Naive thymus-derived CD4-positive, alpha-beta T cell (primary cell): ENCODE measurements around the gene CLTCL1. TPM values are rescaled to one million over a fixed set of nuclear protein-coding genes. Genes with fewer than 3 reads are reported as not detected.
"Not testable (repeated sequence)": the region's sequence is repeated elsewhere in the genome, so short reads cannot be mapped to it uniquely, and the experiment has no call there.

ENCODE experiments used
- ATAC-seq: fragments of 150-1000 bp; cut with Tn5 transposase; 2 replicates; pipeline ENCODE4 v1.10.0; 2021; ENCODE audit warnings: mild to moderate bottlenecking, moderate library complexity
- CTCF ChIA-PET: fragments of 350-600 bp; sonication (Branson Sonifier 250); formaldehyde crosslinking; loops from one replicate; lab custom pipeline; 2021; ENCODE audit warnings: antibody characterized with exemption; lab: Charles Lee
- POLR2A ChIA-PET: fragments of 350-600 bp; sonication (Branson Sonifier 250); formaldehyde crosslinking; loops from one replicate; lab custom pipeline; 2021; ENCODE audit warnings: antibody characterized with exemption, inconsistent platforms; lab: Charles Lee
- DNase-seq, 9 donors: peaks; one replicate each; pipeline versions ENCODE4 v3.0.0 to v3.0.0-alpha.2; 2020 to 2022; ENCODE audit warnings: mixed read lengths in 1 of 9
- H3K27ac ChIP-seq: one replicate; pipeline ENCODE4 v1.7.0; 2013; ENCODE audit warnings: mild to moderate bottlenecking, low read depth, low read length, moderate library complexity
- H3K27me3 ChIP-seq, 2 donors: one replicate each; pipeline ENCODE4 v1.7.0; 2013; ENCODE audit warnings: low read length in 2 of 2, mild to moderate bottlenecking in 2 of 2, moderate library complexity in 2 of 2; ENCODE audit not compliant: control insufficient read depth in 2 of 2, insufficient read depth in 2 of 2
- H3K36me3 ChIP-seq, 3 experiments: 1 replicate in 2 of 3; 2 replicates in 1 of 3; pipeline ENCODE4 v1.7.0; 2013; ENCODE audit warnings: low read length in 3 of 3, mild to moderate bottlenecking in 3 of 3, moderate library complexity in 1 of 3; ENCODE audit not compliant: insufficient read depth in 3 of 3, control insufficient read depth in 2 of 3
- H3K4me1 ChIP-seq, 2 donors: one replicate each; pipeline ENCODE4 v1.7.0; 2013; ENCODE audit warnings: low read length in 2 of 2, mild to moderate bottlenecking in 2 of 2, moderate library complexity in 1 of 2; ENCODE audit not compliant: control insufficient read depth in 2 of 2, insufficient read depth in 2 of 2
- H3K4me3 ChIP-seq: 2 replicates; pipeline ENCODE4 v1.7.0; 2013; ENCODE audit warnings: mild to moderate bottlenecking, low read length
- H3K9me3 ChIP-seq, 3 experiments: 1 replicate in 2 of 3; 2 replicates in 1 of 3; pipeline ENCODE4 v1.7.0; 2013; ENCODE audit warnings: low read length in 3 of 3; ENCODE audit not compliant: control insufficient read depth in 2 of 3
- H3K27ac Mint-ChIP-seq, 9 donors: one replicate each; pipeline ENCODE4 v1.8.0; 2020 to 2022; ENCODE audit warnings: mixed read lengths in 9 of 9, mild to moderate bottlenecking in 8 of 9, moderate library complexity in 5 of 9, inconsistent platforms in 2 of 9
- H3K27me3 Mint-ChIP-seq, 5 donors: one replicate each; pipeline ENCODE4 v1.8.0; 2021 to 2022; ENCODE audit warnings: mixed read lengths in 5 of 5, mild to moderate bottlenecking in 1 of 5
- H3K36me3 Mint-ChIP-seq, 5 donors: one replicate each; pipeline ENCODE4 v1.8.0; 2020 to 2022; ENCODE audit warnings: mixed read lengths in 5 of 5, mild to moderate bottlenecking in 3 of 5, inconsistent platforms in 1 of 5
- H3K4me1 Mint-ChIP-seq, 7 donors: one replicate each; pipeline ENCODE4 v1.8.0; 2020 to 2022; ENCODE audit warnings: mixed read lengths in 7 of 7, mild to moderate bottlenecking in 3 of 7, inconsistent platforms in 1 of 7
- H3K4me3 Mint-ChIP-seq, 10 donors: one replicate each; pipeline ENCODE4 v1.8.0; 2020 to 2022; ENCODE audit warnings: mild to moderate bottlenecking in 10 of 10, mixed read lengths in 10 of 10, moderate library complexity in 6 of 10, inconsistent platforms in 2 of 10
- H3K9me3 Mint-ChIP-seq, 11 donors: one replicate each; pipeline ENCODE4 v1.8.0; 2020 to 2022; ENCODE audit warnings: mixed read lengths in 11 of 11, mild to moderate bottlenecking in 4 of 11, inconsistent platforms in 1 of 11, moderate library complexity in 1 of 11
- intact Hi-C, 2 donors: fragments of 100-400 bp; cut with micrococcal nuclease; formaldehyde crosslinking; loops; one replicate each; pipeline ENCODE4 v1.15.1; 2023
- polyA plus RNA-seq, 2 donors: library from polyadenylated mRNA; unstranded; fragments of 300-500 nt; fragmentation: Illumina TruSeq; gene quantifications; one replicate each; pipeline ENCODE4 v1.2.3, GENCODE V29; 2021
- total RNA-seq, 6 experiments: library from RNA in 5 of 6; stranded (reverse) in 5 of 6; gene quantifications; 1 replicate in 5 of 6; 2 replicates in 1 of 6; pipeline ENCODE4 v1.2.3 and lab custom pipeline; 2021 to 2026

The CLTCL1 gene
- total and polyA plus RNA-seq, 7 experiments from 2014 or later, result 0.22 to 3.1 (median 1.2) TPM

GRCh38 chr22:19265779-19266178, 25.7 kb downstream of the CLTCL1 start:
- H3K36me3 Mint-ChIP-seq, result peaks cover 6 to 21% (median 13%) of the 10 kb centered on the region in 5 donors
- no peak for ATAC-seq
- H3K4me3 Mint-ChIP-seq, result no peak overlapping the region
- Histone ChIP-seq H3K36me3 (no peaks in the 10 kb centered on the region), H3K4me1 (no peaks in the 10 kb centered on the region), H3K27me3 (no peaks in the 10 kb centered on the region), H3K27ac (no peak overlapping the region), H3K4me3 (no peak overlapping the region), H3K9me3 (peaks cover 0 to 14% (median 0%) of the 10 kb centered on the region in 3 experiments)
- peaks cover 5 to 26% (median 17%) of the 10 kb centered on the region in 11 donors for H3K9me3 Mint-ChIP-seq
- H3K4me1 Mint-ChIP-seq, result peaks cover 0 to 2% (median 1%) of the 10 kb centered on the region in 7 donors
- ChIA-PET CTCF (no interaction called here), POLR2A (no interaction called here)
- intact Hi-C loops, result no loop called here
- H3K27ac Mint-ChIP-seq, result no peak overlapping the region
- peaks cover 0 to 20% (median 0%) of the 10 kb centered on the region in 5 donors for H3K27me3 Mint-ChIP-seq
- DNase-seq, result no peak

GRCh38 chr22:19260804-19261203, 30.7 kb downstream of the CLTCL1 start:
- peaks cover under 1 to 17% (median 6%) of the 10 kb centered on the region in 5 donors for H3K36me3 Mint-ChIP-seq
- ATAC-seq (peak; percentile 32), DNase-seq (peak in 6 of 9 donors; percentile 22 to 68 (median 52))
- peaks cover 0 to 7% (median 2%) of the 10 kb centered on the region in 11 donors for H3K9me3 Mint-ChIP-seq
- POLR2A ChIA-PET, result interaction anchor here (0.6 kb wide), 1 partner anchor 128 kb away, joined by 5 read pairs; no protein-coding TSS in a partner anchor
- CTCF ChIA-PET, result interaction anchor here (0.6 kb wide), 1 partner anchor 1596 kb away, joined by 3 read pairs; no protein-coding TSS in a partner anchor
- intact Hi-C loops, result no loop called here
- peaks cover 0 to 4% (median 0%) of the 10 kb centered on the region in 3 experiments for H3K9me3 ChIP-seq
- peaks cover 0 to under 1% (median 0%) of the 10 kb centered on the region in 5 donors for H3K27me3 Mint-ChIP-seq
- H3K4me1 ChIP-seq, result peaks cover 0 to 4% of the 10 kb centered on the region in 2 donors
- peak overlapping the region in 5 of 9 donors; percentile 39 to 92 (median 80) for H3K27ac Mint-ChIP-seq
- no peaks in the 10 kb centered on the region for H3K27me3 ChIP-seq
- peaks cover 7 to 23% (median 16%) of the 10 kb centered on the region in 7 donors for H3K4me1 Mint-ChIP-seq
- no peak overlapping the region for H3K27ac ChIP-seq
- H3K36me3 ChIP-seq, result no peaks in the 10 kb centered on the region
- no peak overlapping the region for H3K4me3 ChIP-seq
- H3K4me3 Mint-ChIP-seq, result peak overlapping the region in 9 of 10 donors; percentile 10 to 91 (median 43)

GRCh38 chr22:19260194-19260593, 31.3 kb downstream of the CLTCL1 start:
- Mint-ChIP-seq H3K27ac (peak overlapping the region; percentile 44 to 93 (median 88)), H3K9me3 (peaks cover 0 to 6% (median under 1%) of the 10 kb centered on the region in 11 donors), H3K36me3 (peaks cover 0 to 17% (median 6%) of the 10 kb centered on the region in 5 donors), H3K4me3 (peak overlapping the region; percentile 54 to 91 (median 74)), H3K4me1 (peaks cover 7 to 23% (median 16%) of the 10 kb centered on the region in 7 donors), H3K27me3 (no peaks in the 10 kb centered on the region)
- Histone ChIP-seq H3K27me3 (no peaks in the 10 kb centered on the region), H3K4me3 (no peak overlapping the region), H3K36me3 (no peaks in the 10 kb centered on the region), H3K4me1 (peaks cover 0 to 4% of the 10 kb centered on the region in 2 donors), H3K9me3 (no peaks in the 10 kb centered on the region), H3K27ac (no peak overlapping the region)
- POLR2A ChIA-PET, result no interaction called here
- ATAC-seq (no peak), DNase-seq (peak in 1 of 9 donors; percentile 2)
- CTCF ChIA-PET, result interaction anchor here (0.6 kb wide), 1 partner anchor 1597 kb away, joined by 3 read pairs; no protein-coding TSS in a partner anchor
- intact Hi-C loops, result no loop called here

GRCh38 chr22:19258968-19259288, 32.6 kb downstream of the CLTCL1 start:
- H3K27me3 ChIP-seq, POLR2A ChIA-PET, ATAC-seq, H3K4me1 ChIP-seq, DNase-seq, CTCF ChIA-PET, H3K27ac ChIP-seq, intact Hi-C loops, H3K4me3 ChIP-seq, H3K9me3 Mint-ChIP-seq, H3K9me3 ChIP-seq, H3K36me3 ChIP-seq, H3K27me3 Mint-ChIP-seq: not testable (repeated sequence)
- Mint-ChIP-seq H3K4me3 (peak overlapping the region in 2 of 10 donors; percentile 19 to 91), H3K36me3 (peaks cover 0 to 17% (median 9%) of the 10 kb centered on the region in 5 donors), H3K4me1 (peaks cover 7 to 23% (median 16%) of the 10 kb centered on the region in 7 donors), H3K27ac (peak overlapping the region in 5 of 9 donors; percentile 13 to 92 (median 83))

GRCh38 chr22:19258371-19258770, 33.1 kb downstream of the CLTCL1 start:
- POLR2A ChIA-PET, result no interaction called here
- H3K27me3 ChIP-seq, result no peaks in the 10 kb centered on the region

GRCh38 chr22:19256362-19256761, 35.2 kb downstream of the CLTCL1 start:
- DNase-seq, CTCF ChIA-PET, H3K27me3 ChIP-seq, POLR2A ChIA-PET, H3K4me3 Mint-ChIP-seq, ATAC-seq, H3K4me3 ChIP-seq, intact Hi-C loops, H3K27ac ChIP-seq, H3K9me3 Mint-ChIP-seq, H3K9me3 ChIP-seq, H3K27ac Mint-ChIP-seq, H3K4me1 ChIP-seq, H3K36me3 ChIP-seq, H3K27me3 Mint-ChIP-seq: not testable (repeated sequence)
- Mint-ChIP-seq H3K4me1 (peaks cover 7 to 23% (median 16%) of the 10 kb centered on the region in 7 donors), H3K36me3 (peaks cover 0 to 15% (median 9%) of the 10 kb centered on the region in 5 donors)

More at GRCh38 chr22:19258371-19258770, 33.1 kb downstream of the CLTCL1 start:
- Mint-ChIP-seq H3K27ac (peak overlapping the region in 3 of 9 donors; percentile 13 to 92 (median 53)), H3K4me1 (peaks cover 7 to 23% (median 16%) of the 10 kb centered on the region in 7 donors), H3K36me3 (peaks cover 0 to 17% (median 9%) of the 10 kb centered on the region in 5 donors), H3K9me3 (peaks cover 0 to 7% (median 4%) of the 10 kb centered on the region in 11 donors), H3K27me3 (no peaks in the 10 kb centered on the region), H3K4me3 (peak overlapping the region in 2 of 10 donors; percentile 19 to 91)
- DNase-seq (no peak), ATAC-seq (no peak)
- no peaks in the 10 kb centered on the region for H3K9me3 ChIP-seq
- H3K4me3 ChIP-seq, result no peak overlapping the region
- no peaks in the 10 kb centered on the region for H3K36me3 ChIP-seq
- peaks cover 0 to 4% of the 10 kb centered on the region in 2 donors for H3K4me1 ChIP-seq
- intact Hi-C loops, result no loop called here
- no peak overlapping the region for H3K27ac ChIP-seq
- CTCF ChIA-PET, result no interaction called here

GRCh38 chr22:19253143-19253542, 38.4 kb downstream of the CLTCL1 start:
- Mint-ChIP-seq H3K36me3 (peaks cover 0 to 9% (median 2%) of the 10 kb centered on the region in 5 donors), H3K27me3 (peaks cover 0 to 5% (median 0%) of the 10 kb centered on the region in 5 donors), H3K27ac (no peak overlapping the region), H3K4me1 (no peaks in the 10 kb centered on the region), H3K4me3 (no peak overlapping the region), H3K9me3 (peaks cover 0 to 6% (median 2%) of the 10 kb centered on the region in 11 donors)
- H3K4me3 ChIP-seq, result no peak overlapping the region
- DNase-seq (no peak), ATAC-seq (no peak)
- H3K9me3 ChIP-seq, result no peaks in the 10 kb centered on the region
- H3K4me1 ChIP-seq, result no peaks in the 10 kb centered on the region
- ChIA-PET POLR2A (no interaction called here), CTCF (no interaction called here)
- H3K36me3 ChIP-seq, result no peaks in the 10 kb centered on the region
- intact Hi-C loops, result no loop called here
- H3K27me3 ChIP-seq, result no peaks in the 10 kb centered on the region
- no peak overlapping the region for H3K27ac ChIP-seq
